ENCODE data around the gene KRTAP5-8.

GRCh38 chr11:71554996-71555395 lies 17.2 kb downstream of the KRTAP5-8 start:
- TF ChIP-seq CTCF (IDR thresholded peaks at IDR 0.05 in 4 of 5, conservative IDR thresholded peaks at IDR 0.05 in 1 of 5) (no peak), POLR2A (IDR thresholded peaks at IDR 0.05) (no peak)

Measured in gastrocnemius medialis (tissue), 4 donors.